GM18502 (cell line): ENCODE results near the gene PLBD2.

Experiments used
- ATAC-seq: cut with Tn5 transposase; IDR thresholded peaks from one replicate; pipeline ENCODE4 v1.9.1; 2021; ENCODE audit warnings: mild to moderate bottlenecking; ENCODE audit not compliant: unreplicated experiment, poor library complexity

PLBD2 gene

DNA sequence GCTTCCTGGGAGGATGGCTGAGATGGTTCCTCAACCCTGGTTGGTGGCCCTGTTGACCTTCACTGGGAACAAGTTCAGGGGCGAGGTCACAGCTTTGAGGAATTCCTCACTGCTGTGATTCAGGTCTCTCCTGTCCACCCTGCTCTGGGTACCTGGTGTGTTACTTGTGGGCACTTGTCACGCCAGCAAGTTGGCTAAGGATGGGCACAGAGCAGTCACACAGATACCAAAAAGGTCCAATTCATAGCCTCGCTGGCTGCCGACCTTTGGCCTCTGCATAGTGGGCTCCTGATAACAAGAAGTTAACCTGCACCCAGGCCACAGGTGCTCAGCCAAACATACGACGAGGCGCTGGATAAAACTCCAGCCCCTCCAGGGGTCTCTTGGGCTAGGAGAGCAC, 34.1 kb downstream of the PLBD2 start:
- ATAC-seq: no peak

GRCh38 chr12:113392988-113393579, 34.7 kb downstream of the PLBD2 start:
- ATAC-seq: no peak

DNA sequence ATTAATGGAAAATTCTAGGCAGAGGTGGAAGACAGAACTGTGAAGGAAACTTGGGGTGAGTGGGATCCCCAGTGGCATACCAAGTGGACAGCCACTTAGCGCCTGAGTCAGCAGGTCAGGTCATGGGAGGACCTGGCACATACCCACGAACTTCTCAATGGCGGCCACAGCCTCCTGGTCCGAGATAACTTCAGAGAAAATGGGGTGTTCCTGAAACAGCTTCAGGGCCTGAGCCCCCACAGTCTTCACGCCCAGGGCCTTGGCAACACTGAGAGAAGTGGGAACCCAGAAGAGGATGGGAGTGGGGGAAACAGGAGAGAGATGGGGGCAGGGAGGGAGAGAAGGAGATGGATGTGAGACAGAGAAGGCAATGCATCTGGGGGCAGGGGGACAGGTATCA, 35.4 kb downstream of the PLBD2 start:
- no peak for ATAC-seq

GRCh38 chr12:113395119-113395518, 36.7 kb downstream of the PLBD2 start:
- ATAC-seq: no peak

GRCh38 chr12:113396200-113396599, 37.8 kb downstream of the PLBD2 start:
- no peak for ATAC-seq

- no peak for ATAC-seq
Measured at GRCh38 chr12:113396828-113397496, 38.6 kb downstream of the PLBD2 start.

DNA sequence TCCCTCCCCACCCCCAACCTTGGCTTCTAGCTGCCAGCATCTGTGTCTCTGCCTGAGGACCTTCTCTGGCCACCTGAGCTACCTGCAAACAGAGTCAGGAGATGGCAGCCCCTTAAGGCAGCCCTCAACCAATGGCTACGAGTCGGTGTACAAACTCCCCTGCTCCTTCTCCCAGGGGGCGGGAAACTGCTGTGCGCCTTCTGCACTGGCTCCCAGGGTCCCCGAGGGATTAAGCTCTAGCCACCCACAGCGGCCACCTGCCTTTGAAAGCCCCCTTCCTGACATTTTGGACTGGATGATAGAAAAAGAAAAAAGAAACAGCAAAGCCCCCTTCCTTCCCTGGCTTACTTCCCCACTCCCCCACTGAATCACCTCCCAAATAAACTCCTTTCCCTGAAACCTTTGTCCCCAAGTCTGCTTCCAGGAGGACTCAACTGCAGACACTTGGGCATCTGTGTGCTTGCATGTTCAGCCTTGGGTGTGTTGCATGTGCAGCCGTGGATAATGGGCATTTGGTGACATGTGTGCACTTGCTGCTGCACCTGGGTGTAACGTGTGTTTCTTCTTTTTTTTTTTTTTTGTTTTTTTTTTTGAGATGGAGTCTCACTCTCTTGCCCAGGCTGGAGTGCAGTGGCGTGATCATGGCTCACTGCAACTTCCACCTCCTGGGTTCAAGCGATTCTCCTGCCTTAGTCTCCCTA, 39.3 kb downstream of the PLBD2 start:
- no peak for ATAC-seq

DNA sequence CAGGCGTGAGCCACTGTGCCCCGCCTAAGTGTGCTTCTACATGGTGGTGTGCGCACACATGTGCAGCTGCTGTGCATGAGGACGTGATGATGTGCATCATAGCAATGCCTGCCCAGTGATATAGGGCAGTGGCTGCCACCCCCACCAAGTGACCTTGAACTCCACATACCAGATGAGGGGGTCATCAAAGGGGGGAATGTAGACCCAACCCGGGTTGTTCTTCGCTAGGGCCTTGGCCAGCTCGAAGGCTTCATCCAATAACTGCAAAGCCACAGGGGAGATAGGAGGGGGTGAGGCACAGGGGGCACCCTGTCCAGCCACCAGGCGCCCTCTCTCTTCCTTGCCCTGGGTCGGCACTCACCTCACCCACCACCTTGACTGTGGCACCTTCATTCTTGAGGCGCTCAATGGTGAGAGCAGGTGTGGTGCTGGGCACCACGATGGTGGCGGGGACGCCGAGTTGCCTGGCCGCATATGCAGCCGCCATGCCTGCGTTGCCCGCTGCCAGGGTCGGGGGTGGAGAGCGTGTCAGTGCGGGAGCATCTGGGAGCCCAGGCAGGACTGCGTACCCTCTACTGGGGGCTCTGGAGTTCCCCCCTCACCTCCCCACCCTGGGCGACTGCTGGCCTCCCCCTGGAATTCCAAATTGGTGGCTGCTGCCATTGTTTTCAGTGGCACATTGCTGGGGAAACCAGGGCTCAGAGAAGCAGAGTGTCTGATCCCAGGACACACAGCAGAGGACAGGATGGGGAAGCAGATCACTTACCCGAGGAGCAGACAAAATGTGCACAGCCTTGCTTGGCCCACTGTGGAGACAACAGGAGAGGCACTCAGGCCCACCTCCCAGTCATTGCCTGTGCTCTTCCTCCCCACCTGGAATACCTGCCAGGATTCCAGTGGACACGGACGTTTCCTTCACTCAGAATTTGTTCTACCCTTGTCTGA, 40.2 kb downstream of the PLBD2 start:
- ATAC-seq: no peak

GRCh38 chr12:113399490-113399889, 41.1 kb downstream of the PLBD2 start:
- ATAC-seq: no peak

- no peak for ATAC-seq
Measured at GRCh38 chr12:113400362-113400761, 42.0 kb downstream of the PLBD2 start.

- no peak for ATAC-seq
Measured at GRCh38 chr12:113401066-113402000, 42.9 kb downstream of the PLBD2 start.

DNA sequence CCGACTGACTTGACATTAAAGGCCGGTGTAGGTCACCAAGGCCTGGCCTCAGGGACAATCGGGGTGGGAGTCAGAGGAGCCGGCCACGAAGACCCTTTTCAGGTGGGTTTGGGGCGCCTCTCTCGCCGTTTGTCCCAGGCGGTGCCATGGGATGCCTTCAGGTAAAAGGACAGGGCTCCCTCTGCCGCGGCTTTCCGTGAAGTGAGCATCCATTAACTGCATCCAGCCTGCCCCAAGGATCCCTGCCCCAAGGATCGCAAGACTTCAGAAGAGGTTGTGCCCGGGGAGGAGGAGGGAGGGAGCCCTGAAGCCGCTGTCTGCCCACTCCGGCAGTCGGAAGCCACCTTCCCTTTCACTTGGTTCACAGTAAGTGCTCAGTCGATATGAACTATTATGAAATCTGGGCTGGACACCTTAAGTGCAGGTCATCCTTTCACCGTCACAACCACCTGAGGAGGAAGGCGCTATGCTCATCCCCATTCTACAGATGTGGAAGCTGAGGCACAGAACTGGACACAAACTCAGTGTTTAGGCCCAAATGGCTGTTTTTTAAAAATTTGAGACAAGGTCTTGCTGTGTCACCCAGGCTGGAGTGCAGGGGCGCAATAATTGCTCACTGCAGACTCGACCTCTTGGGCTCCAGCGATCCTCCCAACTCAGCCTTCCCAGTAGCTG, 44.3 kb downstream of the PLBD2 start:
- ATAC-seq: no peak

DNA sequence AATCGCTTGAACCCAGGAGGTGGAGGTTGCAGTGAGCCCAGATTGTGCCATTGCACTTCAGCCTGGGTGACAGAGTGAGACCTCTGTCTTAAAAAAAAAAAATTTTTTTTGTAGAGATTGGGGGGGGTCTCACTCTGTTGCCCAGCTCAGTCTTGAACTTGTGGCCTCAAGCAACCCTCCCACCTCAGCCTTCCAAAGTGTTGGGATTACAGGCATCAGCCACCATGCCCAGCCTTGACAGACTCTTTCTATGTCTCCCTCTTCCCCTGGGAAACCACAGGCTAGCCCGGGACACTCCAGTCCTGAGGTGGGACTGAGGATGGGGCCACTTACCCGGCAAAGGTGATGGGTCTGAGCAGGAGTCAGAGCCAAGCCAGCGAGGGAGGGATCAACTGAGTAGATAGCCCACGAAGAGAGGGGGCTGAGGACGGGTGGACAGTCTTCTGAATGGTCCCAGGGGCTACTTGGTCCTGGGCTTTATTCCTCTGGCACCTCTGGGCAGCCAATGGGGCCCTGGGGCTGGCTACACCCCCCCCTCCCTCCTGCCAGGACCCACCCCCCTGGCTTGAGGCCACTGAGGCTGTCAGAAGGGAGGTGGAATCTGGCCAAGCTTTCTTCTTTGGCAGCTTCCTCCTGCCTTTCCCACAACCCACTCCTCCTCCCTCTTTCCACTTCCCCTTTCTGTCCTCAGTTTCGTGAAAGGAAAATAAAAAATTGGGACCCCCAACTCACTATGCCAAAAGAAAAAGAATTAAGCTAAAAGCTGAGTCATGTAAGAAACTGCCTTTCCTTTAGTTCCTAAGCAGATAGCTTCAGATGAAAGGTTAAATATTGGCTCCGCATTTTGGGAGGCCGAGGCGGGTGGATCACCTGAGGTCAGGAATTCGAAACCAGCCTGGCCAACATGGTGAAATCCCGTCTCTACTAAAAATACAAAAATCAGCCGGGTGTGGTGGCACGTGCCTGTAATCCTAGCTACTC, 45.3 kb downstream of the PLBD2 start, which contains the start of gene SDS:
Gene SDS, minus strand, starts transcription at position 453 of the 981 bp plus-strand sequence. CDS start 4,179 bp downstream, outside the sequence.
- ATAC-seq: no peak

DNA sequence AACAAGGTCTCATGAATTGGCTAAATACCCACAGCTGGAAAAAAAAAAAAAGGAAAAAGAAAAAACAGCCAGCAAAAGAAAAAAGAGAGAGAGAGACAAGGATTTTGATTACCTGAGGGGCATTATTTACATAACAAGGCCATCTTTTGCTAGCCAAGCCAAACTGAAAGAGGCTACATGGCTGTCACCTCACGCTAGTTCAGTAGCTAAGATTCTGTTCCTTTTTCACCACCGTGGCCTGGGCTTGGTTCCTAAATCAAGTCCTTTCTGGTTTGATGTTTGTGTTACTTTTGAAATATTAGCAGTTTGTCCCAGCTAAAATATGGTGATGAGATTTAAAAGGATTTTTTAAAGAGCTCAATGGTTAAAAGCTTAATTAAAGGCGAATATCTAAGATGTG, 47.3 kb downstream of the PLBD2 start:
- no peak for ATAC-seq

- ATAC-seq: no peak
Measured at GRCh38 chr12:113407931-113408600, 49.7 kb downstream of the PLBD2 start.

- no peak for ATAC-seq
Measured at GRCh38 chr12:113408756-113409298, 50.4 kb downstream of the PLBD2 start.
